Prostate gland (tissue), 2 donors: ENCODE data around the gene MAOA. TPM values are rescaled to one million over a fixed set of nuclear protein-coding genes. Genes with fewer than 3 reads are reported as not detected.

ENCODE experiments used
- DNase-seq: peaks from one replicate; pipeline ENCODE4 v3.0.0-alpha.2; 2019; ENCODE audit warnings: low spot score
- H3K27ac ChIP-seq, 2 donors: fragments of 200-600 bp; sonication (generic); 2 replicates each; pipeline ENCODE4 v1.5.1; 2017 to 2019
- H3K27me3 ChIP-seq: fragments of 200-600 bp; sonication (generic); replicated peaks from 2 replicates; pipeline ENCODE4 v1.5.1; 2019; ENCODE audit not compliant: insufficient read depth
- H3K36me3 ChIP-seq, 2 donors: fragments of 200-600 bp; sonication (generic); 1 replicate in 1 of 2; 2 replicates in 1 of 2; pipeline versions ENCODE4 v1.5.1 to v1.8.1; 2017 to 2019
- H3K4me1 ChIP-seq: fragments of 200-600 bp; sonication (generic); replicated peaks from 2 replicates; pipeline ENCODE4 v1.5.1; 2019
- H3K4me3 ChIP-seq, 2 donors: fragments of 200-600 bp; sonication (generic); 2 replicates each; pipeline ENCODE4 v1.5.1; 2017 to 2019
- H3K9me3 ChIP-seq: fragments of 200-600 bp; sonication (generic); 2 replicates; pipeline ENCODE4 v1.5.1; 2017
- POLR2A ChIP-seq: fragments of 450-650 bp; IDR thresholded peaks from one replicate; pipeline ENCODE4 v1.6.1; 2016; ENCODE audit warnings: antibody characterized with exemption, mild to moderate bottlenecking
- POLR2AphosphoS5 ChIP-seq: sonication (generic); formaldehyde crosslinking; IDR thresholded peaks from one replicate; pipeline ENCODE4 v1.6.1; 2017; ENCODE audit warnings: antibody characterized with exemption
- WGBS: methylation state at CpG from one replicate; pipeline ENCODE4 v1.1.5; 2018; 5-methylcytosine and 5-hydroxymethylcytosine counted together
- intact Hi-C: fragments of 100-400 bp; cut with DNase I; formaldehyde crosslinking; loops from one replicate; pipeline ENCODE4 v1.14.2; 2022
- total RNA-seq, 2 donors: library from RNA; depleted of rRNA; stranded (reverse); fragments of >200 nt; gene quantifications; one replicate each; pipeline ENCODE4 v1.1.0, GENCODE V29; 2016
- TF ChIP-seq, protein P1 (sequence below), 4 experiments: fragments of 200-600 bp in 2 of 4; fragments of 450-650 bp in 2 of 4; sonication (generic) in 2 of 4; IDR thresholded peaks; 1 replicate in 3 of 4; 2 replicates in 1 of 4; pipeline ENCODE4 v1.5.1; 2016 to 2019; ENCODE audit warnings: antibody characterized with exemption in 4 of 4, mild to moderate bottlenecking in 2 of 4, moderate library complexity in 2 of 4

MAOA gene
- total RNA-seq, 2 donors from 2014 or later, result 70.7 to 230 TPM

DNA sequence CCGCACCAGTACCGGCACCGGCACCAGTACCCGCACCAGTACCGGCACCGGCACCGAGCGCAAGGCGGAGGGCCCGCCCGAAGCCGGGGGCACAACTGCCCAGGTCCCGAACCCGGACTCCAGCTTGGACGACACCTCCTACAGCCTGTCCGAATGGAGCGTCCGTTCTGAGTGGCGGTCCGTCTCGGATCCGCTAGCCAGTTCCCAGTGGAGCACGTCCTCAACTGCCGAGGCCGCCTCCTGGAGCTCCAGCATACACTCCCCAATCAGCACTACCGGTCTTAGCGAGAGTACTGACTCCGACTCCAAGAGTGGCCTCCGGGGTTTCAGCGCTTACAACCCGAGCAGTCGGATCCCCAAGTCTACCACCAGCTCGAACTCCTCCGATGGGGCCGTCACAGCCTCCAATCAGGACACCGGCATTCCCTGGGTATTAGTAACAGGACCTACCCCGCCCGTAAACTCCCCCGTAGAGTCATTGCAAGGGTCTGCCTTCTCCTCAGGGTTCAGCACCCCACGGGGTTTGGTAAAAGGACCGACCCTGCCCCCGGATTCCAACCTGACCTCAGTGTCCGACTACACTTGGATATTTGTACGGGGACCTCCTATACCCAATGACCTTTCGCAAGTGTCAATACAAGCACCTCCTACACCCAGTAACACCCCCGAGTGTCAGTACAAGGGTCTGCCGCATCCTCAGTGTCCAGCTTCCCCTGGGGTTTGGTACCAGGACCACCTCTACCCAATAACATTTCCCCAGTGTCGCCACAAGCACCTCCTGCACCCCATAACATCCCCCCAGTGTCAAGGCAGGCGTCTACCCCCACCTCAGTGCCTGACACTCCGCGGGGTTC lies 721 bp upstream of the MAOA start:
- H3K9me3 ChIP-seq, result no peaks in the 10 kb centered on the region
- peak overlapping the region; percentile 54 to 56 for H3K4me3 ChIP-seq
- WGBS, result 0% methylated on average over 18 of the region's 51 CpGs
- intact Hi-C loops, result loop anchor here (5.0 to 10.0 kb wide), 2 partner anchors 91 to 97 kb away; no protein-coding TSS in a partner anchor
- H3K36me3 ChIP-seq, result no peaks in the 10 kb centered on the region
- no peaks in the 10 kb centered on the region for H3K4me1 ChIP-seq
- DNase-seq, result peak; percentile 5
- TF ChIP-seq, protein P1, sequence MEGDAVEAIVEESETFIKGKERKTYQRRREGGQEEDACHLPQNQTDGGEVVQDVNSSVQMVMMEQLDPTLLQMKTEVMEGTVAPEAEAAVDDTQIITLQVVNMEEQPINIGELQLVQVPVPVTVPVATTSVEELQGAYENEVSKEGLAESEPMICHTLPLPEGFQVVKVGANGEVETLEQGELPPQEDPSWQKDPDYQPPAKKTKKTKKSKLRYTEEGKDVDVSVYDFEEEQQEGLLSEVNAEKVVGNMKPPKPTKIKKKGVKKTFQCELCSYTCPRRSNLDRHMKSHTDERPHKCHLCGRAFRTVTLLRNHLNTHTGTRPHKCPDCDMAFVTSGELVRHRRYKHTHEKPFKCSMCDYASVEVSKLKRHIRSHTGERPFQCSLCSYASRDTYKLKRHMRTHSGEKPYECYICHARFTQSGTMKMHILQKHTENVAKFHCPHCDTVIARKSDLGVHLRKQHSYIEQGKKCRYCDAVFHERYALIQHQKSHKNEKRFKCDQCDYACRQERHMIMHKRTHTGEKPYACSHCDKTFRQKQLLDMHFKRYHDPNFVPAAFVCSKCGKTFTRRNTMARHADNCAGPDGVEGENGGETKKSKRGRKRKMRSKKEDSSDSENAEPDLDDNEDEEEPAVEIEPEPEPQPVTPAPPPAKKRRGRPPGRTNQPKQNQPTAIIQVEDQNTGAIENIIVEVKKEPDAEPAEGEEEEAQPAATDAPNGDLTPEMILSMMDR (IDR thresholded peaks at IDR 0.05), result no peak
- TF ChIP-seq POLR2AphosphoS5 (no peak), POLR2A (no peak)
- H3K27me3 ChIP-seq, result no peaks in the 10 kb centered on the region
- H3K27ac ChIP-seq, result peak overlapping the region; percentile 84 to 85

DNA sequence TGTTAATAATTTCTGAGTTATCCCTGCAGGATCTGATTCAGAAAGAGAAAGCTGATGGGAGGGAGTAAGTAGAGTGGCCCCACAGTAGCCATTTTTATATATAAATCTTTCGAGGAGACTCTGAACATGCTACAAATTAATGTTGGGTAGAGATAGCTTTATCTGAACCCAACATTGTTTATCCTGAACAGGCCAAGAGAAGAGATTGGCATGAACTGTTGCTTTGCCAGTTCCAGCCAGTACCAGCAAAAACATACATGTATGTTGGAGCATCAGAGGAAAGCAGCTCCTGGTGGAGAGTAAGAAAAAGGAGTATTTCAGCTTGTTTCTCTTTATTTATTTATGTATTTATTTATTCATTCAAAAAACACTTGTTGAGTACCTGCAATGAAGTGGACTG lies 1.6 kb downstream of the MAOA start:
- Histone ChIP-seq H3K4me1 (no peaks in the 10 kb centered on the region), H3K27ac (peak overlapping the region in 1 of 2 donors; percentile 11), H3K36me3 (no peaks in the 10 kb centered on the region), H3K9me3 (no peaks in the 10 kb centered on the region), H3K27me3 (no peaks in the 10 kb centered on the region), H3K4me3 (peak overlapping the region; percentile 26 to 30)
- TF ChIP-seq POLR2A (no peak), POLR2AphosphoS5 (no peak)
- TF ChIP-seq, protein P1 (IDR thresholded peaks at IDR 0.05), result no peak
- intact Hi-C loops, result loop anchor here (5.0 to 10.0 kb wide), 2 partner anchors 93 to 95 kb away; no protein-coding TSS in a partner anchor
- DNase-seq, result no peak
- WGBS, result 9% methylated on average over 1 of the region's 1 CpG

DNA sequence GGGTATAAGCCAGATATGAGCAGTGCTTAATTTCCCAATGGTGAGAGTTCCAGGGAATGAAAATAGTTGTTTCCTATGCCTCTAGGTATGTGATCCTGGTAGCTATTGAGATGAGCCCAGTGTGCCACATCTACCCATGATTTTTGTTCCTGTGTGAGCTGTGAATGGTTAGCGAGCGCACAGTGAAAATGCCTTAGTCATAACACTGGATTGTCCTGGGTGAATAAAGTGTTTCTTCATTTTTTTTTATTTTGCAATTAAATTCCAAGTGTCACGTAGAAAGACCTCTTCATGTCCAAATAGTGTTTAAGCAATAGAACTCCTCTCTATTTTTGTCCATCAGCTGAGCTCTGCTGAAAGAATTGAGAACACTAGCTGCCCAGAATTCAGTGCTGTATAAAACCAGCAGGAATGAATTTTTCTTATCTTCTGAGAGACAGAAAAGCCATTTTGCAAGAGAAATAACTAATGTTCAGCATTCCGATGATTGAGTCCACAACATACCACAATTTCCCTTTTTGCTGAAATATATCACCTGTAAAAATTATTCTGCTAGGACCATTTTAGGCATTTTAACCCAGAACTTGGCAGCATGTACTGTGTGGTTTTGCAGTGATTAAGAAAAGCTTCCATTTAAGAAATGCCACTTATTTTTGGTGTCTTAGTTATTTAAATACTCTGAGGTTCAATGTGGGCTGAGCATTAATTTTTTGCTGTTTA lies 5.6 kb downstream of the MAOA start:
- no peaks in the 10 kb centered on the region for H3K36me3 ChIP-seq
- no peak overlapping the region for H3K4me3 ChIP-seq
- 65% methylated on average over 4 of the region's 4 CpGs for WGBS
- DNase-seq, result no peak
- H3K27ac ChIP-seq, result no peak overlapping the region
- intact Hi-C loops, result loop anchor here (5.0 kb wide), 1 partner anchor 41 kb away; no protein-coding TSS in a partner anchor
- H3K4me1 ChIP-seq, result no peaks in the 10 kb centered on the region
- H3K27me3 ChIP-seq, result no peaks in the 10 kb centered on the region
- no peaks in the 10 kb centered on the region for H3K9me3 ChIP-seq
- TF ChIP-seq POLR2A, result no peak

DNA sequence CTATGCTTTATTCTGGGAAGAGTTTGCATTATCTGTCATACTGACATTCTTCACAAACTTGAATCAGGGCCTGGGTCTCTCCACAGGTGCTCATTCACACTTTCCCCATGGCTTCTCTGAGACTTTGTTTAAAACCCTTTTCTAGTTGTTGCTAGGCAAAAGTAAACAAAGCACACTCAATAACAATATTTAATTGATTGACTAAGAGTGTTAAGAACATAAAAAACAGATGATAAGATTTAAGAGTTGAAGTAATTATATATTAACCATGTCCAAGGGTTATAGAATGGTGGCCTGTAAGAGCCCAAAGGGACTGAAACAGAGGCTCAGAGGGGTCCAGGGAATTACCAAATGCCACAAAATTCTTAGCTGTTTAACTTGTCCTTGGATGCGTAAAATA lies 7.1 kb downstream of the MAOA start:
- Histone ChIP-seq H3K36me3 (no peaks in the 10 kb centered on the region), H3K4me3 (no peak overlapping the region), H3K4me1 (no peaks in the 10 kb centered on the region), H3K27me3 (no peaks in the 10 kb centered on the region), H3K9me3 (no peaks in the 10 kb centered on the region), H3K27ac (no peak overlapping the region)
- 92% methylated on average over 1 of the region's 1 CpG for WGBS
- DNase-seq, result no peak
- TF ChIP-seq POLR2AphosphoS5, result no peak
- TF ChIP-seq POLR2A, result no peak
- TF ChIP-seq, protein P1 (IDR thresholded peaks at IDR 0.05), result no peak
- intact Hi-C loops, result loop anchor here (5.0 kb wide), 1 partner anchor 39 kb away; no protein-coding TSS in a partner anchor

DNA sequence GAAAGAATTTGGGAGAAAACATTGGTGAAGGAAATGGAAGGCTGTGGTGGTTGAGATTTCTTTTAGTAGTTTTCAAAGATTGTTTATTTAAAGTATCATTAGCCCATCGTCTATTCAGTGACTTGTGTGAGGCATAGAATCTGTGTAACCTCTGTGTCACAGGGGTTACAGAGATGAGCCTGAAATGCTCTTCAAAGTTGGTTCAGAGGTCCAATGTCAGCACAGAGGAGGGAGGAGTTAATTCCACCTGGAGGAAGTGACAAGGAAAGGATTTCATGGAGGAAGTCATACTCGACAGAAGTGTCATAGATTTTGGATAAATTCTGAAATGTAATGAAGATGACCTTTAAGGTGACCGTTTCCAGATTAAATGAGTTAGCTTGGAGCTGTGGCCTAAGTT lies 8.2 kb downstream of the MAOA start:
- no peak overlapping the region for H3K27ac ChIP-seq
- no peak overlapping the region for H3K4me3 ChIP-seq
- intact Hi-C loops, result loop anchor here (5.0 kb wide), 1 partner anchor 38 kb away; no protein-coding TSS in a partner anchor
- no peaks in the 10 kb centered on the region for H3K27me3 ChIP-seq
- H3K9me3 ChIP-seq, result no peaks in the 10 kb centered on the region
- TF ChIP-seq POLR2A, result no peak
- no peak for TF ChIP-seq POLR2AphosphoS5
- TF ChIP-seq, protein P1 (IDR thresholded peaks at IDR 0.05), result no peak
- 77% methylated on average over 3 of the region's 3 CpGs for WGBS
- H3K4me1 ChIP-seq, result no peaks in the 10 kb centered on the region
- no peak for DNase-seq
- no peaks in the 10 kb centered on the region for H3K36me3 ChIP-seq
